HEK293 (cell line): ENCODE data around the gene USP22.

Experiments used
- CTCF ChIP-seq: fragments of 450-650 bp; formaldehyde crosslinking; IDR thresholded peaks from 2 replicates; pipeline ENCODE4 v1.5.1; 2016; ENCODE audit warnings: missing biosample characterization, missing genetic modification characterization
- GFI1B ChIP-seq: fragments of 450-650 bp; formaldehyde crosslinking; IDR thresholded peaks from 2 replicates; pipeline ENCODE4 v1.5.1; 2016; ENCODE audit warnings: missing biosample characterization, missing genetic modification characterization
- PRDM1 ChIP-seq: fragments of 450-650 bp; formaldehyde crosslinking; IDR thresholded peaks from 2 replicates; pipeline ENCODE4; 2016; ENCODE audit warnings: missing biosample characterization, missing genetic modification characterization
- SP2 ChIP-seq: fragments of 450-650 bp; formaldehyde crosslinking; IDR thresholded peaks from 2 replicates; pipeline ENCODE4 v1.5.1; 2016; ENCODE audit warnings: missing biosample characterization, missing genetic modification characterization
- ZNF112 ChIP-seq: fragments of 450-650 bp; formaldehyde crosslinking; IDR thresholded peaks from 2 replicates; pipeline ENCODE4 v1.5.0; 2017; ENCODE audit warnings: missing biosample characterization, missing genetic modification characterization
- ZNF155 ChIP-seq: fragments of 450-650 bp; formaldehyde crosslinking; IDR thresholded peaks from 2 replicates; pipeline ENCODE4 v1.5.1; 2016; ENCODE audit warnings: missing biosample characterization, missing genetic modification characterization
- ZNF24 ChIP-seq: fragments of 450-650 bp; formaldehyde crosslinking; IDR thresholded peaks from 2 replicates; pipeline ENCODE4 v1.5.1; 2016; ENCODE audit warnings: missing biosample characterization, missing genetic modification characterization
- ZNF416 ChIP-seq: fragments of 450-650 bp; formaldehyde crosslinking; IDR thresholded peaks from 2 replicates; pipeline ENCODE4 v1.5.1; 2016; ENCODE audit warnings: missing biosample characterization, missing genetic modification characterization
- ZNF501 ChIP-seq: fragments of 450-650 bp; formaldehyde crosslinking; IDR thresholded peaks from 2 replicates; pipeline ENCODE4 v1.5.1; 2016; ENCODE audit warnings: missing biosample characterization, missing genetic modification characterization
- ZNF645 ChIP-seq: fragments of 450-650 bp; formaldehyde crosslinking; IDR thresholded peaks from 2 replicates; pipeline ENCODE4; 2016; ENCODE audit warnings: missing biosample characterization, missing genetic modification characterization
- ZNF747 ChIP-seq: fragments of 450-650 bp; formaldehyde crosslinking; IDR thresholded peaks from 2 replicates; pipeline ENCODE4 v1.5.1; 2016; ENCODE audit warnings: missing biosample characterization, missing genetic modification characterization
- ZSCAN18 ChIP-seq: fragments of 450-650 bp; formaldehyde crosslinking; IDR thresholded peaks from 2 replicates; pipeline ENCODE4 v1.5.1; 2016; ENCODE audit warnings: missing biosample characterization, missing genetic modification characterization
- TF ChIP-seq, protein P1 (sequence below): fragments of 450-650 bp; formaldehyde crosslinking; IDR thresholded peaks from 2 replicates; pipeline ENCODE4 v1.5.1; 2016; ENCODE audit warnings: missing biosample characterization, missing genetic modification characterization

DNA sequence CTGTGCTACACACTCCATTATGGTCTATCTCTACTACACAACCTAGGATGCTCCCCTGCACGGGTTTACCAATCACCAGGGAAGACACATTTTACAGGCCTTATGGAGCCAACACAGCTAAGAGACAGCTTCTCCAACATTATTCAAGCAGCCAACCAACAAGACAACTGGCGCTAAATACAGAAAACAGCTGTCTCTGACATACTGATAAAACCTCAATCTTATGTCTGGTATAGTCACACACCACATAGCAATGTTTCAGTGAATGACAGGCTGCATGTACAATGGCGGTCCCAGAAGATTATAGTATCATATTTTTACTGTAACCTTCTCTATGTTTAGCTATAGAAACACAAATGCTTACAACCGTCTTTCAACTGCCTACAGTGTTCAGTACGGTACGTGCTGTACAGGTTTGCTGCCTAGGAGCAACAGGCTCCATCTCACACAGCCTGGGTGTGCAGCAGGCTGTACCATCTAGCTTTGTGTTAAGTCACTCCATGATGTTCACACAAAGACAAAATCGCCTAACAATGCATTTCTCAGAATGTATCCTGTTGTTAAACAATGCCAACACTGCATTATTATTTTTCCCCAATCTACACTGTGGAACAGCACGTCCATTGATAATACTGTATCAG is 10.9 kb downstream of the USP22 start:
- TF ChIP-seq ZSCAN18 (tag by site-specific recombination) (no peak), CTCF (tag by site-specific recombination) (no peak), ZNF155 (no peak), ZNF501 (no peak), ZNF645 (tag by site-specific recombination) (no peak), GFI1B (no peak), ZNF112 (tag by site-specific recombination) (no peak), ZNF747 (tag by site-specific recombination) (no peak), ZNF24 (tag by site-specific recombination) (no peak), SP2 (tag by site-specific recombination) (no peak), ZNF416 (tag by site-specific recombination) (no peak), PRDM1 (no peak)
- TF ChIP-seq, protein P1, sequence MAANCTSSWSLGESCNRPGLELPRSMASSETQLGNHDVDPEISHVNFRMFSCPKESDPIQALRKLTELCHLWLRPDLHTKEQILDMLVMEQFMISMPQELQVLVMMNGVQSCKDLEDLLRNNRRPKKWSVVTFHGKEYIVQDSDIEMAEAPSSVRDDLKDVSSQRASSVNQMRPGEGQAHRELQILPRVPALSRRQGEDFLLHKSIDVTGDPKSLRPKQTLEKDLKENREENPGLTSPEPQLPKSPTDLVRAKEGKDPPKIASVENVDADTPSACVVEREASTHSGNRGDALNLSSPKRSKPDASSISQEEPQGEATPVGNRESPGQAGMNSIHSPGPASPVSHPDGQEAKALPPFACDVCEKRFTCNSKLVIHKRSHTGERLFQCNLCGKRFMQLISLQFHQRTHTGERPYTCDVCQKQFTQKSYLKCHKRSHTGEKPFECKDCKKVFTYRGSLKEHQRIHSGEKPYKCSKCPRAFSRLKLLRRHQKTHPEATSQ: no peak
